Erythroblast (primary cell): ENCODE measurements around the gene PGAM5.

Source experiments
- GATA1 ChIP-seq: IDR thresholded peaks from 2 replicates; pipeline ENCODE4 v1.6.1; 2011; ENCODE audit warnings: low read depth, mild to moderate bottlenecking, control low read depth, low read length, moderate library complexity
- POLR2A ChIP-seq: IDR thresholded peaks from 2 replicates; pipeline ENCODE4 v1.6.1; 2011; ENCODE audit warnings: mild to moderate bottlenecking, low read length

DNA sequence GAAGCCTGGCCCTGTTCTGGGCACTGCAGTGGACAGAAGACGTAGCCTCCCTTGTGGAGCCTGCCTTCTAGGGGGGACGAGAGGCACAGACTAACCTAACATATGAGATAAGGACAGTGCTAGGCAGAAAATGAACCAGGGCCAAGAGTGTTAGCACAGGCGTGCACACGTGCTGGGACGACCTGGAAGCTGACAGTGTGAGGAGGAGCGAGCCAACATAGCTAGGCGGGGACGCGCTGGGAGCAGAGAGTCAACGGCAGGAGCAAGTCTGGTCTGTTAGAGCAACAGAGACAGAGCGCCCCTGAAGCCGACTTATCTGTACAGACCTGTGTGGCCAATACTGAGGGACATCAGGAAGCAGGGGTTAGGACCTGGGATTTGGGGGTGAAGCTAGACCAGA is 15.2 kb upstream of the PGAM5 start:
- TF ChIP-seq POLR2A, result no peak
- TF ChIP-seq GATA1, result no peak
